Measurements from ENCODE around the gene GLG1. TPM values are rescaled to one million over a fixed set of nuclear protein-coding genes. Genes with fewer than 3 reads are reported as not detected.

The GLG1 gene
- total RNA-seq, 1 experiment from 2014 or later, result 237 TPM

DNA sequence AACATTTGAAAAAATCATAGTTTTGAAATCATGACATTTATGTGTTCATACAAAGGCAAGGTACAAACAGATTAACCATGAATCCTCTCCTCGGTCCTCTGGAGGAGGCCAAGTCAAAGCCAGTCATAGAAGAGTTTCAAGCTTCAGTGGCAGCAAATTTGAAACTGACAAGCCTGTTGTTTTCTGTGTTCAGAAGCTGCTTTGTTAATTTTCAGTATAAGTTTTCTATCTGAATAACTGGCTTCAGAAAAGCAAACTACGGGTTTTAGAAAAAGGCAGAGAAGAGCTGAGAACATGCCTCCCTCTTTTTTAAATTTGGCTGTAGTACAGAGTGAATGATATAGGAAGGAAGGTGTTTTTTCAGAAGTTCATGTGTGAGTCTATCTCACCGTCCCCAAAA is 106.0 kb downstream of the GLG1 start:
- Histone ChIP-seq H3K9me3 (ENCODE audit: control insufficient read depth in 1 of 2, insufficient read depth in 1 of 2, low read depth in 1 of 2, low read length in 2 of 2) (no peaks in the 10 kb centered on the region), H3K9me2 (ENCODE audit: insufficient read depth) (no peaks in the 10 kb centered on the region), H3K27me3 (ENCODE audit: insufficient read depth, low read length) (no peaks in the 10 kb centered on the region), H3K4me1 (ENCODE audit: control insufficient read depth in 1 of 2, insufficient read depth in 2 of 2, low read length in 2 of 2) (no peaks in the 10 kb centered on the region), H3K27ac (ENCODE audit: low read depth, low read length) (no peak overlapping the region; the same call in 1 of the 2 replicates), H3K79me2 (ENCODE audit: insufficient read depth, low read length) (peaks cover 46% of the 10 kb centered on the region), H3K4me3 (replicated peaks in 1 of 2; ENCODE audit: low read depth in 1 of 2, low read length in 2 of 2) (no peak overlapping the region), H2AFZ (ENCODE audit: low read depth, low read length, poor library complexity, severe bottlenecking) (no peak overlapping the region), H3K9ac (ENCODE audit: low read length) (no peak overlapping the region), H4K20me1 (ENCODE audit: insufficient read depth) (no peaks in the 10 kb centered on the region), H3K36me3 (ENCODE audit: control insufficient read depth in 1 of 2, insufficient read depth in 2 of 2, low read length in 2 of 2) (peaks cover 6 to 16% of the 10 kb centered on the region in 2 experiments; a peak in 3 of 4 replicates), H3K4me2 (ENCODE audit: low read length) (no peak overlapping the region)
- RAD21 ChIA-PET (ENCODE audit: low non-redundant PET in 1 of 2, low total read pairs in 2 of 2, uncharacterized antibody in 2 of 2, unreplicated experiment in 2 of 2), result no interaction called here
- BruUV-seq (replicated peaks), result no TSS peak
- no peak for DNase-seq (ENCODE audit: low read depth, low spot score)
- POLR2A ChIA-PET, result no interaction called here
- intact Hi-C loops (cut with micrococcal nuclease), result no loop called here
- TF ChIP-seq SP1 (IDR thresholded peaks at IDR 0.05; ENCODE audit: low read depth) (no peak), POLR2A (IDR thresholded peaks at IDR 0.05; ENCODE audit: borderline replicate concordance, extremely low read depth, insufficient read depth, insufficient read length) (no peak), JUND (IDR thresholded peaks at IDR 0.05) (no peak), CBX3 (IDR thresholded peaks at IDR 0.05; ENCODE audit: low read depth) (no peak), EGR1 (IDR thresholded peaks at IDR 0.05; ENCODE audit: low read depth) (no peak), ZNF274 (IDR thresholded peaks at IDR 0.05; ENCODE audit: low read depth, low read length) (no peak), POLR2AphosphoS5 (IDR thresholded peaks at IDR 0.05; ENCODE audit: low read depth, low read length) (no peak), EZH2phosphoT487 (IDR thresholded peaks at IDR 0.05; ENCODE audit: borderline replicate concordance) (no peak)
- TF ChIP-seq, protein P1, sequence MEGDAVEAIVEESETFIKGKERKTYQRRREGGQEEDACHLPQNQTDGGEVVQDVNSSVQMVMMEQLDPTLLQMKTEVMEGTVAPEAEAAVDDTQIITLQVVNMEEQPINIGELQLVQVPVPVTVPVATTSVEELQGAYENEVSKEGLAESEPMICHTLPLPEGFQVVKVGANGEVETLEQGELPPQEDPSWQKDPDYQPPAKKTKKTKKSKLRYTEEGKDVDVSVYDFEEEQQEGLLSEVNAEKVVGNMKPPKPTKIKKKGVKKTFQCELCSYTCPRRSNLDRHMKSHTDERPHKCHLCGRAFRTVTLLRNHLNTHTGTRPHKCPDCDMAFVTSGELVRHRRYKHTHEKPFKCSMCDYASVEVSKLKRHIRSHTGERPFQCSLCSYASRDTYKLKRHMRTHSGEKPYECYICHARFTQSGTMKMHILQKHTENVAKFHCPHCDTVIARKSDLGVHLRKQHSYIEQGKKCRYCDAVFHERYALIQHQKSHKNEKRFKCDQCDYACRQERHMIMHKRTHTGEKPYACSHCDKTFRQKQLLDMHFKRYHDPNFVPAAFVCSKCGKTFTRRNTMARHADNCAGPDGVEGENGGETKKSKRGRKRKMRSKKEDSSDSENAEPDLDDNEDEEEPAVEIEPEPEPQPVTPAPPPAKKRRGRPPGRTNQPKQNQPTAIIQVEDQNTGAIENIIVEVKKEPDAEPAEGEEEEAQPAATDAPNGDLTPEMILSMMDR (IDR thresholded peaks at IDR 0.05 in 2 of 3, conservative IDR thresholded peaks at IDR 0.05 in 1 of 3; ENCODE audit: borderline replicate concordance in 1 of 3, insufficient read depth in 1 of 3, low read depth in 2 of 3, low read length in 2 of 3), result no peak
- no peak for ATAC-seq
- CTCF ChIA-PET, result no interaction called here

DNA sequence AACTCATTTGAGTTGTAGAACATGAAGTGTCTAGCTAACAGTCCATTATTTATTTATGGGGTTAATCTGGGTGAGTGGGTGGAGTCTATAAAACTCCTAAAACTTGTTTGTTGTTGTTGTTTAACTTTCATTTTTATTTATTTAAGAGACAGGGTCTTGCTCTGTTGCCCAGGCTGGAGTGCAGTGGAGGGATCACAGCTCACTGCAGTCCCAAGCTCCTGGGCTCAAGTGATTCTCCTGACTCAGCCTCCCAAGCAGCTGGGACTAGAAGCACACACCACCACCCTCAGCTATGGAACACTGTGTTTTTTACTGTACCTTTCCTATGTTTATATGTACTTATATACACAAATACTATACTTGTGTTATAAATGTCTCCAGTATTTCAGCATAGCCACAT is 107.8 kb downstream of the GLG1 start:
- H3K4me2 ChIP-seq (ENCODE audit: low read length), result no peak overlapping the region
- no peaks in the 10 kb centered on the region for H3K9me2 ChIP-seq (ENCODE audit: insufficient read depth)
- no peaks in the 10 kb centered on the region for H3K4me1 ChIP-seq (ENCODE audit: control insufficient read depth in 1 of 2, insufficient read depth in 2 of 2, low read length in 2 of 2)
- CTCF ChIA-PET, result no interaction called here
- H3K9ac ChIP-seq (ENCODE audit: low read length), result no peak overlapping the region
- intact Hi-C loops (cut with micrococcal nuclease), result no loop called here
- no peak for DNase-seq (ENCODE audit: low read depth, low spot score)
- RAD21 ChIA-PET (ENCODE audit: low non-redundant PET in 1 of 2, low total read pairs in 2 of 2, uncharacterized antibody in 2 of 2, unreplicated experiment in 2 of 2), result no interaction called here
- H3K4me3 ChIP-seq (replicated peaks in 1 of 2; ENCODE audit: low read depth in 1 of 2, low read length in 2 of 2), result no peak overlapping the region
- ATAC-seq, result no peak
- BruUV-seq (replicated peaks), result no TSS peak
- H3K27ac ChIP-seq (ENCODE audit: low read depth, low read length), result no peak overlapping the region
- POLR2A ChIA-PET, result no interaction called here
- H3K36me3 ChIP-seq (ENCODE audit: control insufficient read depth in 1 of 2, insufficient read depth in 2 of 2, low read length in 2 of 2), result peaks cover 14% of the 10 kb centered on the region in 2 experiments; a peak in 3 of 4 replicates
- H3K27me3 ChIP-seq (ENCODE audit: insufficient read depth, low read length), result no peaks in the 10 kb centered on the region
- no peaks in the 10 kb centered on the region for H4K20me1 ChIP-seq (ENCODE audit: insufficient read depth)
- no peaks in the 10 kb centered on the region for H3K9me3 ChIP-seq (ENCODE audit: control insufficient read depth in 1 of 2, insufficient read depth in 1 of 2, low read depth in 1 of 2, low read length in 2 of 2)
- peaks cover 43% of the 10 kb centered on the region for H3K79me2 ChIP-seq (ENCODE audit: insufficient read depth, low read length)
- H2AFZ ChIP-seq (ENCODE audit: low read depth, low read length, poor library complexity, severe bottlenecking), result no peak overlapping the region
- TF ChIP-seq YY1 (IDR thresholded peaks at IDR 0.05; ENCODE audit: extremely low read depth, insufficient replicate concordance, low read depth, low read length), result no peak
- TF ChIP-seq, protein P2, sequence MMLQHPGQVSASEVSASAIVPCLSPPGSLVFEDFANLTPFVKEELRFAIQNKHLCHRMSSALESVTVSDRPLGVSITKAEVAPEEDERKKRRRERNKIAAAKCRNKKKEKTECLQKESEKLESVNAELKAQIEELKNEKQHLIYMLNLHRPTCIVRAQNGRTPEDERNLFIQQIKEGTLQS (IDR thresholded peaks at IDR 0.05), result no peak
- TF ChIP-seq JUND (IDR thresholded peaks at IDR 0.05), result no peak
- TF ChIP-seq SIN3A (IDR thresholded peaks at IDR 0.05; ENCODE audit: low read depth), result no peak
- no peak for TF ChIP-seq CEBPB (IDR thresholded peaks at IDR 0.05; ENCODE audit: low read depth)
- TF ChIP-seq EGR1 (IDR thresholded peaks at IDR 0.05; ENCODE audit: low read depth), result no peak
- no peak for TF ChIP-seq FOSL1 (IDR thresholded peaks at IDR 0.05; ENCODE audit: low read depth)
- TF ChIP-seq SP1 (IDR thresholded peaks at IDR 0.05; ENCODE audit: low read depth), result no peak
- TF ChIP-seq EZH2phosphoT487 (IDR thresholded peaks at IDR 0.05; ENCODE audit: borderline replicate concordance), result no peak
- TF ChIP-seq, protein P3, sequence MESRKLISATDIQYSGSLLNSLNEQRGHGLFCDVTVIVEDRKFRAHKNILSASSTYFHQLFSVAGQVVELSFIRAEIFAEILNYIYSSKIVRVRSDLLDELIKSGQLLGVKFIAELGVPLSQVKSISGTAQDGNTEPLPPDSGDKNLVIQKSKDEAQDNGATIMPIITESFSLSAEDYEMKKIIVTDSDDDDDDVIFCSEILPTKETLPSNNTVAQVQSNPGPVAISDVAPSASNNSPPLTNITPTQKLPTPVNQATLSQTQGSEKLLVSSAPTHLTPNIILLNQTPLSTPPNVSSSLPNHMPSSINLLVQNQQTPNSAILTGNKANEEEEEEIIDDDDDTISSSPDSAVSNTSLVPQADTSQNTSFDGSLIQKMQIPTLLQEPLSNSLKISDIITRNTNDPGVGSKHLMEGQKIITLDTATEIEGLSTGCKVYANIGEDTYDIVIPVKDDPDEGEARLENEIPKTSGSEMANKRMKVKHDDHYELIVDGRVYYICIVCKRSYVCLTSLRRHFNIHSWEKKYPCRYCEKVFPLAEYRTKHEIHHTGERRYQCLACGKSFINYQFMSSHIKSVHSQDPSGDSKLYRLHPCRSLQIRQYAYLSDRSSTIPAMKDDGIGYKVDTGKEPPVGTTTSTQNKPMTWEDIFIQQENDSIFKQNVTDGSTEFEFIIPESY (IDR thresholded peaks at IDR 0.05; ENCODE audit: extremely low read depth, insufficient replicate concordance, low read length), result no peak
